GM12878 (cell line): ENCODE data around the gene VTN.

ENCODE experiments used
- EP300 ChIP-seq, 2 experiments: fragments of 150-350 bp in 1 of 2; IDR thresholded peaks; 2 replicates each; pipeline ENCODE4 v1.6.1; 2011 to 2012; ENCODE audit warnings: low read depth in 2 of 2, low read length in 2 of 2, borderline replicate concordance in 1 of 2, improper control_type of control experiment in 1 of 2, inconsistent platforms in 1 of 2; ENCODE audit not compliant: control insufficient read depth in 1 of 2
- IKZF1 ChIP-seq: fragments of 450-650 bp; conservative IDR thresholded peaks from 2 replicates; pipeline ENCODE4 v1.6.1; 2017; ENCODE audit warnings: antibody characterized with exemption, mild to moderate bottlenecking
- MYC ChIP-seq: IDR thresholded peaks from 2 replicates; pipeline ENCODE4 v1.6.1; 2011; ENCODE audit warnings: mild to moderate bottlenecking, low read length, moderate library complexity, inconsistent platforms; ENCODE audit not compliant: insufficient read depth, insufficient replicate concordance, insufficient read length, severe bottlenecking
- NR2C2 ChIP-seq: IDR thresholded peaks from 2 replicates; pipeline ENCODE4 v1.6.1; 2011; ENCODE audit warnings: borderline replicate concordance, low read depth; ENCODE audit not compliant: control insufficient read depth, insufficient read length
- PML ChIP-seq: IDR thresholded peaks from 2 replicates; pipeline ENCODE4 v1.6.1; 2012; ENCODE audit warnings: low read length, inconsistent platforms
- ZBED1 ChIP-seq: IDR thresholded peaks from 2 replicates; pipeline ENCODE4 v1.6.1; 2016; ENCODE audit warnings: borderline replicate concordance
- ZZZ3 ChIP-seq: IDR thresholded peaks from 2 replicates; pipeline ENCODE4 v1.6.1; 2011; ENCODE audit warnings: low read depth; ENCODE audit not compliant: control insufficient read depth, insufficient read length
- TF ChIP-seq, protein P1 (sequence below): IDR thresholded peaks from 2 replicates; pipeline ENCODE4 v1.6.1; 2012; ENCODE audit warnings: low read depth, low read length, improper control_type of control experiment
- TF ChIP-seq, protein P2 (sequence below): fragments of 450-650 bp; IDR thresholded peaks from 2 replicates; pipeline ENCODE4 v1.6.1; 2017; ENCODE audit warnings: mild to moderate bottlenecking, moderate library complexity
- TF ChIP-seq, protein P3 (sequence below): fragments of 450-650 bp; IDR thresholded peaks from 2 replicates; pipeline ENCODE4 v1.6.1; 2017; ENCODE audit warnings: mild to moderate bottlenecking

DNA sequence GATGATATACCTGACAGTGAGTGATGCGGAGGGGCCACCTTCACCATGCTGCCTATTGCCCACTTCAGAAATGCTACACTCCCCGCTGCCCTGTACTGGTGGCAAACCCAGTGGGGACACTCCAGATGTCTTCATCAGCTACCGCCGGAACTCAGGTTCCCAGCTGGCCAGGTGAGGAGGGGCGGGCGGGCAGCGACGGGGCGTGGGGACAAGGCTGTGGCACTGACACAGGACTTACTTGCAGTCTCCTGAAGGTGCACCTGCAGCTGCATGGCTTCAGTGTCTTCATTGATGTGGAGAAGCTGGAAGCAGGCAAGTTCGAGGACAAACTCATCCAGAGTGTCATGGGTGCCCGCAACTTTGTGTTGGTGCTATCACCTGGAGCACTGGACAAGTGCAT is 18.0 kb upstream of the VTN start:
- TF ChIP-seq, protein P1, sequence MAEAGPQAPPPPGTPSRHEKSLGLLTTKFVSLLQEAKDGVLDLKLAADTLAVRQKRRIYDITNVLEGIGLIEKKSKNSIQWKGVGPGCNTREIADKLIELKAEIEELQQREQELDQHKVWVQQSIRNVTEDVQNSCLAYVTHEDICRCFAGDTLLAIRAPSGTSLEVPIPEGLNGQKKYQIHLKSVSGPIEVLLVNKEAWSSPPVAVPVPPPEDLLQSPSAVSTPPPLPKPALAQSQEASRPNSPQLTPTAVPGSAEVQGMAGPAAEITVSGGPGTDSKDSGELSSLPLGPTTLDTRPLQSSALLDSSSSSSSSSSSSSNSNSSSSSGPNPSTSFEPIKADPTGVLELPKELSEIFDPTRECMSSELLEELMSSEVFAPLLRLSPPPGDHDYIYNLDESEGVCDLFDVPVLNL: no peak
- TF ChIP-seq, protein P2, sequence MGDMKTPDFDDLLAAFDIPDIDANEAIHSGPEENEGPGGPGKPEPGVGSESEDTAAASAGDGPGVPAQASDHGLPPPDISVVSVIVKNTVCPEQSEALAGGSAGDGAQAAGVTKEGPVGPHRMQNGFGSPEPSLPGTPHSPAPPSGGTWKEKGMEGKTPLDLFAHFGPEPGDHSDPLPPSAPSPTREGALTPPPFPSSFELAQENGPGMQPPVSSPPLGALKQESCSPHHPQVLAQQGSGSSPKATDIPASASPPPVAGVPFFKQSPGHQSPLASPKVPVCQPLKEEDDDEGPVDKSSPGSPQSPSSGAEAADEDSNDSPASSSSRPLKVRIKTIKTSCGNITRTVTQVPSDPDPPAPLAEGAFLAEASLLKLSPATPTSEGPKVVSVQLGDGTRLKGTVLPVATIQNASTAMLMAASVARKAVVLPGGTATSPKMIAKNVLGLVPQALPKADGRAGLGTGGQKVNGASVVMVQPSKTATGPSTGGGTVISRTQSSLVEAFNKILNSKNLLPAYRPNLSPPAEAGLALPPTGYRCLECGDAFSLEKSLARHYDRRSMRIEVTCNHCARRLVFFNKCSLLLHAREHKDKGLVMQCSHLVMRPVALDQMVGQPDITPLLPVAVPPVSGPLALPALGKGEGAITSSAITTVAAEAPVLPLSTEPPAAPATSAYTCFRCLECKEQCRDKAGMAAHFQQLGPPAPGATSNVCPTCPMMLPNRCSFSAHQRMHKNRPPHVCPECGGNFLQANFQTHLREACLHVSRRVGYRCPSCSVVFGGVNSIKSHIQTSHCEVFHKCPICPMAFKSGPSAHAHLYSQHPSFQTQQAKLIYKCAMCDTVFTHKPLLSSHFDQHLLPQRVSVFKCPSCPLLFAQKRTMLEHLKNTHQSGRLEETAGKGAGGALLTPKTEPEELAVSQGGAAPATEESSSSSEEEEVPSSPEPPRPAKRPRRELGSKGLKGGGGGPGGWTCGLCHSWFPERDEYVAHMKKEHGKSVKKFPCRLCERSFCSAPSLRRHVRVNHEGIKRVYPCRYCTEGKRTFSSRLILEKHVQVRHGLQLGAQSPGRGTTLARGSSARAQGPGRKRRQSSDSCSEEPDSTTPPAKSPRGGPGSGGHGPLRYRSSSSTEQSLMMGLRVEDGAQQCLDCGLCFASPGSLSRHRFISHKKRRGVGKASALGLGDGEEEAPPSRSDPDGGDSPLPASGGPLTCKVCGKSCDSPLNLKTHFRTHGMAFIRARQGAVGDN: no peak
- TF ChIP-seq, protein P3, sequence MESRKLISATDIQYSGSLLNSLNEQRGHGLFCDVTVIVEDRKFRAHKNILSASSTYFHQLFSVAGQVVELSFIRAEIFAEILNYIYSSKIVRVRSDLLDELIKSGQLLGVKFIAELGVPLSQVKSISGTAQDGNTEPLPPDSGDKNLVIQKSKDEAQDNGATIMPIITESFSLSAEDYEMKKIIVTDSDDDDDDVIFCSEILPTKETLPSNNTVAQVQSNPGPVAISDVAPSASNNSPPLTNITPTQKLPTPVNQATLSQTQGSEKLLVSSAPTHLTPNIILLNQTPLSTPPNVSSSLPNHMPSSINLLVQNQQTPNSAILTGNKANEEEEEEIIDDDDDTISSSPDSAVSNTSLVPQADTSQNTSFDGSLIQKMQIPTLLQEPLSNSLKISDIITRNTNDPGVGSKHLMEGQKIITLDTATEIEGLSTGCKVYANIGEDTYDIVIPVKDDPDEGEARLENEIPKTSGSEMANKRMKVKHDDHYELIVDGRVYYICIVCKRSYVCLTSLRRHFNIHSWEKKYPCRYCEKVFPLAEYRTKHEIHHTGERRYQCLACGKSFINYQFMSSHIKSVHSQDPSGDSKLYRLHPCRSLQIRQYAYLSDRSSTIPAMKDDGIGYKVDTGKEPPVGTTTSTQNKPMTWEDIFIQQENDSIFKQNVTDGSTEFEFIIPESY: no peak
- TF ChIP-seq MYC (no peak), EP300 (IDR thresholded peaks at IDR 0.05; ENCODE audit: borderline replicate concordance in 1 of 2, control insufficient read depth in 1 of 2, low read depth in 2 of 2, low read length in 2 of 2) (no peak), ZBED1 (no peak), ZZZ3 (no peak), NR2C2 (no peak), PML (no peak), IKZF1 (no peak)
